Activated T-helper 9 cell treated with anti-CD3 and anti-CD28 coated beads, Interleukin-2, amount 50 U/mL, for 16 hours (primary cell): Measurements from ENCODE around the gene ZNF496.

Experiments used
- DNase-seq: peaks from one replicate; pipeline ENCODE4 v3.0.0-alpha.2; 2020; ENCODE audit warnings: low read depth

Gene ZNF496

GRCh38 chr1:247328311-247328710 is 3.4 kb downstream of the ZNF496 start:
- no peak for DNase-seq

- DNase-seq, result no peak
Measured at GRCh38 chr1:247326411-247327130, 5.1 kb downstream of the ZNF496 start.

- DNase-seq, result no peak
Measured at GRCh38 chr1:247324923-247325322, 6.7 kb downstream of the ZNF496 start.

- DNase-seq, result no peak
Measured at GRCh38 chr1:247324204-247324787, 7.4 kb downstream of the ZNF496 start.

GRCh38 chr1:247322849-247323586 is 8.6 kb downstream of the ZNF496 start:
- no peak for DNase-seq

GRCh38 chr1:247322442-247322841 is 9.2 kb downstream of the ZNF496 start:
- no peak for DNase-seq

- no peak for DNase-seq
Measured at GRCh38 chr1:247317702-247318101, 14.0 kb downstream of the ZNF496 start.

- no peak for DNase-seq
Measured at GRCh38 chr1:247316590-247317197, 15.0 kb downstream of the ZNF496 start.

GRCh38 chr1:247304031-247304430 is 27.6 kb downstream of the ZNF496 start:
- no peak for DNase-seq

GRCh38 chr1:247303216-247303615 is 28.5 kb downstream of the ZNF496 start:
- DNase-seq, result no peak

- DNase-seq, result no peak
Measured at GRCh38 chr1:247301176-247301540, 30.5 kb downstream of the ZNF496 start.

GRCh38 chr1:247300491-247301175 is 31.0 kb downstream of the ZNF496 start:
- DNase-seq, result no peak

GRCh38 chr1:247299723-247300381 is 31.8 kb downstream of the ZNF496 start:
- DNase-seq, result no peak

GRCh38 chr1:247298701-247299100 is 33.0 kb downstream of the ZNF496 start:
- DNase-seq, result no peak

GRCh38 chr1:247298124-247298481 is 33.6 kb downstream of the ZNF496 start:
- DNase-seq, result no peak

- no peak for DNase-seq
Measured at GRCh38 chr1:247297263-247298123, 34.2 kb downstream of the ZNF496 start.

GRCh38 chr1:247296599-247297180 is 35.0 kb downstream of the ZNF496 start:
- no peak for DNase-seq

- DNase-seq, result no peak
Measured at GRCh38 chr1:247295746-247296145, 35.9 kb downstream of the ZNF496 start.

GRCh38 chr1:247295274-247295684 is 36.4 kb downstream of the ZNF496 start:
- DNase-seq, result no peak

GRCh38 chr1:247294282-247294681 is 37.4 kb downstream of the ZNF496 start:
- DNase-seq, result no peak
